GM10248 (cell line): Measurements from ENCODE around the gene RAB26.

Source experiments
- CTCF ChIA-PET: fragments of 300-600 bp; sonication (Branson Sonifier 250); formaldehyde crosslinking; extraction: SDS; loops from one replicate; lab custom pipeline; 2021; ENCODE audit warnings: antibody characterized with exemption; lab: Yijun Ruan, JAX
- POLR2A ChIA-PET: fragments of 350-650 bp; sonication (Branson Sonifier 250); formaldehyde crosslinking; extraction: SDS; loops from one replicate; lab custom pipeline; 2020; ENCODE audit warnings: antibody characterized with exemption; lab: Yijun Ruan, JAX
- DNase-seq: peaks from one replicate; pipeline ENCODE4 v3.0.0; 2012; ENCODE audit errors: extremely low spot score
- TF ChIP-seq, protein P1 (sequence below): IDR thresholded peaks from 2 replicates; pipeline ENCODE4 v1.5.1; 2012; ENCODE audit warnings: mild to moderate bottlenecking, low read depth; ENCODE audit errors: extremely low read depth, missing control alignments, control extremely low read depth

The RAB26 gene

DNA sequence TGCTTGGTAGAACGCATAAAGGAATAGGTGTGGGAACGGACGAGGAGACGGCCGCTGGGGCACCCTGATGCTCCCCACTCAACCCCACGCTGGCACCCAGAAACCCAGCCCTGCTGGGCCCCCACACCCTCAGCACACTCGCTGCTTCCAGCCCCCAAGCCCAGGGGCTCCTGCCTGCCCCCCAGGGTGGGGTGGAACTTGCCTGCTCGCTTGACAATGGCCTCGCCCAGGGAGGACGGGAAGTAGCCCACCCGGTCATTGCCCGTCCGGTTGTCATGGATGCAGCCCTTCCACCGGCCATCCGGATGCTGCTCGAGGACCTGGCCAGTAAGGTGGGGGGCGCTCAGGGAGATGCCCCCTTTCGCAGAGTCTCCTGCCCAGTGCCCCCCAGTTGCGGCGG lies 38.1 kb downstream of the RAB26 start:
- no peak for DNase-seq
- ChIA-PET CTCF (interaction anchor here (1.6 kb wide), 1 partner anchor 15 kb away, joined by 3 read pairs; no protein-coding TSS in a partner anchor), POLR2A (interaction anchor here (1.6 kb wide), 1 partner anchor 31 kb away, joined by 5 read pairs; the partner anchor contains the start of gene TRAF7)
- TF ChIP-seq, protein P1, sequence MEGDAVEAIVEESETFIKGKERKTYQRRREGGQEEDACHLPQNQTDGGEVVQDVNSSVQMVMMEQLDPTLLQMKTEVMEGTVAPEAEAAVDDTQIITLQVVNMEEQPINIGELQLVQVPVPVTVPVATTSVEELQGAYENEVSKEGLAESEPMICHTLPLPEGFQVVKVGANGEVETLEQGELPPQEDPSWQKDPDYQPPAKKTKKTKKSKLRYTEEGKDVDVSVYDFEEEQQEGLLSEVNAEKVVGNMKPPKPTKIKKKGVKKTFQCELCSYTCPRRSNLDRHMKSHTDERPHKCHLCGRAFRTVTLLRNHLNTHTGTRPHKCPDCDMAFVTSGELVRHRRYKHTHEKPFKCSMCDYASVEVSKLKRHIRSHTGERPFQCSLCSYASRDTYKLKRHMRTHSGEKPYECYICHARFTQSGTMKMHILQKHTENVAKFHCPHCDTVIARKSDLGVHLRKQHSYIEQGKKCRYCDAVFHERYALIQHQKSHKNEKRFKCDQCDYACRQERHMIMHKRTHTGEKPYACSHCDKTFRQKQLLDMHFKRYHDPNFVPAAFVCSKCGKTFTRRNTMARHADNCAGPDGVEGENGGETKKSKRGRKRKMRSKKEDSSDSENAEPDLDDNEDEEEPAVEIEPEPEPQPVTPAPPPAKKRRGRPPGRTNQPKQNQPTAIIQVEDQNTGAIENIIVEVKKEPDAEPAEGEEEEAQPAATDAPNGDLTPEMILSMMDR, result no peak

DNA sequence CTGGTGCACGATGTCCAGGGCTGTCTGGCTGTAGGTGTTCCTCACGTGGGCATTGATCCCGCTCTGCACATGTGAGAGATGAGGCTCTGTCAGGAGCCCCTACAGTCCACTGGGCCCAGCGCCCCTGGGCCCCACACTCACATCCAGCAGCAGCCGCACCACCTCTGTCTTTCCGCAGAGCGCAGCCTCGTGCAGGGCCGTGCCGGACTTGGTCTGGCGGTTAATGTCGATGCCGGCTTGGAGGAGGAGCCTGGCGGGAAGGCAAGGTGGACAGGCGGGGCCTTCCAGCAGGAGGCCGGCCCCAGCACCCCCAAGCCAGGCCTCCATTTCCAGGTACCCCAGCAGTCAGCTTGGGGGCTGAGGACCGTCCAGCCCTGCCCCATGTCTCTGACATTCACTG lies 38.8 kb downstream of the RAB26 start:
- CTCF ChIA-PET, result no interaction called here

DNA sequence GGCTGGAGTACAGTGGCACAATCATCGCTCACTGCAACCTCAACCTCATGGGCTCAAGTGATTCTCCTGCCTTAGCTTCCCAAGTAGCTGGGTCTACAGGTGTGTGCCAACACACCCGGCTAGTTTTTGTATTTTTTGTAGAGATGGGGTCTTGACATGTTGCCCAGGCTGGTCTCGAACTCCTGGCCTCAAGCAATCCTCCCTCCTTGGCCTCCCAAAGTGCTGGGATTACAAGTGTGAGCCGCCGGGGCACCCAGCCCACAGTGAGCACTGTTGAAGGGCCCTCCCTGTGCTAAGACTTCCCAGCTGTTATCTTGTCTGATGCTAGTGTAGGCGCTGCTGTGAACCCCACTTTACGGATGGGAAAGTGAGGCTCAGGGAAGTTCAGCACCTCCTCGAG lies 40.0 kb downstream of the RAB26 start:
- TF ChIP-seq, protein P1, result no peak
- CTCF ChIA-PET, result no interaction called here
- DNase-seq, result no peak
- POLR2A ChIA-PET, result interaction anchor here (0.8 kb wide), 1 partner anchor 33 kb away, joined by 3 read pairs; the partner anchor contains the start of gene TRAF7

More for the DNA sequence above, 38.8 kb downstream of the RAB26 start:
- DNase-seq, result no peak
- TF ChIP-seq, protein P1, result no peak
- POLR2A ChIA-PET, result interaction anchor here (0.7 to 1.6 kb wide), 2 partner anchors 32 to 854 kb away, joined by 3 to 5 read pairs; partner anchors contain the start of genes BAIAP3 and TRAF7

DNA sequence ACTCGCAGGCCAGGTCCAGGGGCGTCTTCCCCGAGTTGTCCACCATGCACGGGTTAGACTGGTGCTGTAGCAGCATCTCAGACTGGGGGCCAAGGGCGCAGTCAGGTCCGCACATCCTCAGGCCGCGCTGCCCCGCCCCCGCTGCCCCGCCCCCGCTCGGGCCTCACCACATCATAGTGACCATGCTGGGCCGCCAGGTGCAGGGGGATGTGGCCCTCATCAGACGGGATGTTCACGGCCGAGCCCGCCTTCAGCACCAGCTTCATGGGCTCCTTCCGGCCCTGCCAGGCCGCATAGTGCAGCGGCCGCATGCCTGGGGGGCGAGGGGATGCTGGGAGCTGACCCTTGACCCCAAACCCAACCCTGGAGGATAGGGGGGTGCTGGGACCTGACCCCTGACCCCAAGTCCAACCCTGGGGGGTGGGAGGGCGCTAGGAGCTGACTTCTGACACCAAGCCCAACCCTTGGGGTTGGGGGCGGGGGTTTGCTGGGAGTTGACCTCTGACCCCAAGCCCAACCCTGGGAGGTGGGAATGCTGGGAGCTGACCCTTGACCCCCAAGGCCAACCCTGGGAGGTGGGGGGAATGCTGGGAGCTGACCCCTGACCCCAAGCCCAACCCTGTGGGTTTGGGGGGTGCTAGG lies 40.9 kb downstream of the RAB26 start:
- ChIA-PET CTCF (interaction anchor here (1.2 kb wide), 1 partner anchor 151 kb away, joined by 3 read pairs; the partner anchor contains the start of gene ABCA3), POLR2A (no interaction called here)
- DNase-seq, result no peak
- TF ChIP-seq, protein P1, result no peak

DNA sequence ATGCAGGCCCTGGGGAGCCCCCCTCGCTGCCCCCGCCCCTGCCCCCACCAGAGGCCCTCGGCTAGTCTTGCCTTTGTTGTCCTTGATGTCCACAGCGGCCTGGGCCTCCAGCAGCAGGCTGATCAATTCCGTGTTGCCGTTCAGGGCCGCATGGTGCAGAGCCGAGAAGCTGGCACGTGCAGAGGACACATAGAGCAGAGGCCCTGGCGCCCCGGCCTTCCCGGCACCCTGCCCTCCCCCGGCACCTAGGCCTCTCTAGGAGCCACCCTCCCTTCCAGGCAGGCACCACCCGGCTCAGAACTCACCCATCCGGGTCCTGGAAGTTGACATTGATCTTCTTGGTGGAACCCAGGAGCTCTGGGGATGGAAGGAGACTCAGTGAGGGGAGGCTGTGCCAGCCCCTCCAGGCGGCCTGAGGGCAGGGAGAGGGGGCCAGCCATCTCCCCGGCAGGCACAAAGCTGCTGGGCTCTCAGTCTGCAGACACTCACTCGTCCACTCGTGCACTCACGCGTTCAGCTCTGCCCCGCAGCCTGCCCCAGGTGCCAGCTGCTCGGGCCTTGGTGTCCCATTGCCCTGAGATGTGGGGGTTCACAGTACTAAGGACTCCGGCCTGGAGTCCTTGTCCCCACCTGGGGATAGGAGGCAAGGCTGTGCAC lies 41.7 kb downstream of the RAB26 start:
- DNase-seq, result no peak

More for the DNA sequence above, 41.7 kb downstream of the RAB26 start:
- POLR2A ChIA-PET, result interaction anchor here (0.9 kb wide), 1 partner anchor 35 kb away, joined by 3 read pairs; the partner anchor contains the start of gene TRAF7
- CTCF ChIA-PET, result interaction anchor here (1.2 kb wide), 1 partner anchor 150 kb away, joined by 3 read pairs; the partner anchor contains the start of gene ABCA3
- TF ChIP-seq, protein P1, result no peak
